Activated naive CD8-positive, alpha-beta T cell treated with anti-CD3 and anti-CD28 coated beads, Interleukin-2, amount 50 U/mL, for 24 hours (primary cell): Measurements from ENCODE around the gene CLIC3.

Experiments used
- ATAC-seq: fragments of 150-1000 bp; cut with Tn5 transposase; one replicate; pipeline ENCODE4 v1.10.0; 2021
- DNase-seq: peaks from one replicate; pipeline ENCODE4 v3.0.0; 2021
- H3K27ac Mint-ChIP-seq: one replicate; pipeline ENCODE4 v1.8.0; 2021; ENCODE audit warnings: mild to moderate bottlenecking, mixed read lengths
- H3K27me3 Mint-ChIP-seq: one replicate; pipeline ENCODE4 v1.8.0; 2021; ENCODE audit warnings: mixed read lengths
- H3K36me3 Mint-ChIP-seq: one replicate; pipeline ENCODE4 v1.8.0; 2021; ENCODE audit warnings: low read depth, mixed read lengths
- H3K4me1 Mint-ChIP-seq: one replicate; pipeline ENCODE4 v1.8.0; 2021; ENCODE audit warnings: mixed read lengths
- H3K4me3 Mint-ChIP-seq: one replicate; pipeline ENCODE4 v1.8.0; 2021; ENCODE audit warnings: mild to moderate bottlenecking, moderate library complexity, mixed read lengths
- H3K9me3 Mint-ChIP-seq: one replicate; pipeline ENCODE4 v1.8.0; 2021; ENCODE audit warnings: mixed read lengths

Gene CLIC3

GRCh38 chr9:137015540-137015930 lies 19.2 kb upstream of the CLIC3 start:
- DNase-seq (no peak), ATAC-seq (no peak)
- H3K4me3 Mint-ChIP-seq: no peak overlapping the region
- no peaks in the 10 kb centered on the region for H3K4me1 Mint-ChIP-seq
- no peaks in the 10 kb centered on the region for H3K27me3 Mint-ChIP-seq
- H3K9me3 Mint-ChIP-seq: no peaks in the 10 kb centered on the region
- H3K36me3 Mint-ChIP-seq: no peaks in the 10 kb centered on the region
- H3K27ac Mint-ChIP-seq: no peak overlapping the region

- Mint-ChIP-seq H3K27ac (no peak overlapping the region), H3K9me3 (no peaks in the 10 kb centered on the region), H3K27me3 (no peaks in the 10 kb centered on the region), H3K36me3 (no peaks in the 10 kb centered on the region), H3K4me1 (no peaks in the 10 kb centered on the region), H3K4me3 (no peak overlapping the region)
- DNase-seq (no peak), ATAC-seq (no peak)
Observed at GRCh38 chr9:137014776-137015539, 18.6 kb upstream of the CLIC3 start.

GRCh38 chr9:137014166-137014565 lies 17.8 kb upstream of the CLIC3 start:
- no peak overlapping the region for H3K27ac Mint-ChIP-seq

GRCh38 chr9:137013571-137013940 lies 17.2 kb upstream of the CLIC3 start:
- Mint-ChIP-seq H3K9me3 (no peaks in the 10 kb centered on the region), H3K4me1 (no peaks in the 10 kb centered on the region), H3K36me3 (no peaks in the 10 kb centered on the region), H3K27me3 (no peaks in the 10 kb centered on the region), H3K27ac (no peak overlapping the region), H3K4me3 (no peak overlapping the region)
- ATAC-seq (no peak), DNase-seq (no peak)

More at GRCh38 chr9:137014166-137014565, 17.8 kb upstream of the CLIC3 start:
- H3K27me3 Mint-ChIP-seq: no peaks in the 10 kb centered on the region
- DNase-seq (no peak), ATAC-seq (no peak)
- H3K36me3 Mint-ChIP-seq: no peaks in the 10 kb centered on the region
- no peak overlapping the region for H3K4me3 Mint-ChIP-seq
- no peaks in the 10 kb centered on the region for H3K4me1 Mint-ChIP-seq
- H3K9me3 Mint-ChIP-seq: no peaks in the 10 kb centered on the region

GRCh38 chr9:137012694-137013570 lies 16.6 kb upstream of the CLIC3 start:
- ATAC-seq (no peak), DNase-seq (no peak)
- Mint-ChIP-seq H3K4me1 (no peaks in the 10 kb centered on the region), H3K27me3 (no peaks in the 10 kb centered on the region), H3K9me3 (no peaks in the 10 kb centered on the region), H3K27ac (no peak overlapping the region), H3K36me3 (no peaks in the 10 kb centered on the region), H3K4me3 (no peak overlapping the region)

- H3K4me1 Mint-ChIP-seq: no peaks in the 10 kb centered on the region
- H3K9me3 Mint-ChIP-seq: no peaks in the 10 kb centered on the region
- ATAC-seq: no peak
- no peaks in the 10 kb centered on the region for H3K36me3 Mint-ChIP-seq
- no peaks in the 10 kb centered on the region for H3K27me3 Mint-ChIP-seq
- no peak overlapping the region for H3K4me3 Mint-ChIP-seq
- H3K27ac Mint-ChIP-seq: no peak overlapping the region
- no peak for DNase-seq
Observed at GRCh38 chr9:137011907-137012675, 15.7 kb upstream of the CLIC3 start.

- no peaks in the 10 kb centered on the region for H3K9me3 Mint-ChIP-seq
- H3K36me3 Mint-ChIP-seq: no peaks in the 10 kb centered on the region
- H3K4me3 Mint-ChIP-seq: no peak overlapping the region
- DNase-seq: no peak
- no peak for ATAC-seq
- H3K27me3 Mint-ChIP-seq: no peaks in the 10 kb centered on the region
- H3K27ac Mint-ChIP-seq: no peak overlapping the region
- peaks cover 5% of the 10 kb centered on the region for H3K4me1 Mint-ChIP-seq
Observed at GRCh38 chr9:137011156-137011555, 14.8 kb upstream of the CLIC3 start.

- ATAC-seq (no peak), DNase-seq (no peak)
- Mint-ChIP-seq H3K9me3 (no peaks in the 10 kb centered on the region), H3K27ac (no peak overlapping the region), H3K4me1 (peaks cover 9% of the 10 kb centered on the region), H3K36me3 (no peaks in the 10 kb centered on the region), H3K27me3 (no peaks in the 10 kb centered on the region), H3K4me3 (no peak overlapping the region)
Observed at GRCh38 chr9:137009938-137010732, 13.8 kb upstream of the CLIC3 start.

GRCh38 chr9:137009217-137009616 lies 12.8 kb upstream of the CLIC3 start:
- Mint-ChIP-seq H3K27me3 (no peaks in the 10 kb centered on the region), H3K9me3 (no peaks in the 10 kb centered on the region), H3K36me3 (no peaks in the 10 kb centered on the region), H3K4me3 (no peak overlapping the region), H3K27ac (no peak overlapping the region), H3K4me1 (peaks cover 14% of the 10 kb centered on the region)
- DNase-seq (no peak), ATAC-seq (no peak)

- Mint-ChIP-seq H3K9me3 (no peaks in the 10 kb centered on the region), H3K4me1 (peaks cover 14% of the 10 kb centered on the region), H3K36me3 (no peaks in the 10 kb centered on the region), H3K27me3 (no peaks in the 10 kb centered on the region), H3K27ac (no peak overlapping the region), H3K4me3 (no peak overlapping the region)
- DNase-seq (no peak), ATAC-seq (no peak)
Observed at GRCh38 chr9:137008312-137008711, 11.9 kb upstream of the CLIC3 start.

- peaks cover 14% of the 10 kb centered on the region for H3K4me1 Mint-ChIP-seq
- ATAC-seq (no peak), DNase-seq (no peak)
- H3K4me3 Mint-ChIP-seq: no peak overlapping the region
- H3K9me3 Mint-ChIP-seq: no peaks in the 10 kb centered on the region
- H3K27me3 Mint-ChIP-seq: no peaks in the 10 kb centered on the region
- H3K36me3 Mint-ChIP-seq: no peaks in the 10 kb centered on the region
- H3K27ac Mint-ChIP-seq: no peak overlapping the region
Observed at GRCh38 chr9:137007816-137008270, 11.5 kb upstream of the CLIC3 start.

- Mint-ChIP-seq H3K9me3 (no peaks in the 10 kb centered on the region), H3K27me3 (no peaks in the 10 kb centered on the region), H3K36me3 (no peaks in the 10 kb centered on the region), H3K4me1 (peaks cover 14% of the 10 kb centered on the region), H3K27ac (no peak overlapping the region), H3K4me3 (no peak overlapping the region)
- DNase-seq: no peak
- no peak for ATAC-seq
Observed at GRCh38 chr9:137007108-137007815, 10.9 kb upstream of the CLIC3 start.

- Mint-ChIP-seq H3K4me3 (no peak overlapping the region), H3K4me1 (peaks cover 14% of the 10 kb centered on the region), H3K27ac (no peak overlapping the region), H3K9me3 (no peaks in the 10 kb centered on the region), H3K36me3 (no peaks in the 10 kb centered on the region), H3K27me3 (no peaks in the 10 kb centered on the region)
- peak; percentile 44 for ATAC-seq
- DNase-seq: peak; percentile 45
Observed at GRCh38 chr9:137006116-137007003, 10.0 kb upstream of the CLIC3 start.
